Measurements from ENCODE around the gene EVC2. TPM values are rescaled to one million over a fixed set of nuclear protein-coding genes. Genes with fewer than 3 reads are reported as not detected.

The EVC2 gene
- total RNA-seq, 3 donors from 2014 or later (not counting 1 experiment from before 2014, with no cell fraction given): 0.20 to 2.6 (median 1.5) TPM

GRCh38 chr4:5543681-5544080, 164.7 kb downstream of the EVC2 start:
- Histone ChIP-seq H3K9me3 (ENCODE audit: control insufficient read depth, insufficient read depth, low read length) (no peaks in the 10 kb centered on the region), H3K4me3 (ENCODE audit: low read length) (no peak overlapping the region), H3K4me1 (ENCODE audit: control insufficient read depth, insufficient read depth, low read length) (no peaks in the 10 kb centered on the region), H3K27ac (ENCODE audit: low read length) (no peak overlapping the region), H3K27me3 (ENCODE audit: control insufficient read depth, insufficient read depth, low read length) (no peaks in the 10 kb centered on the region), H3K36me3 (ENCODE audit: control insufficient read depth, insufficient read depth, low read length) (no peaks in the 10 kb centered on the region)
- Mint-ChIP-seq H3K27me3 (ENCODE audit: low read depth in 2 of 2) (peaks cover 0 to 7% of the 10 kb centered on the region in 2 donors), H3K27ac (no peak overlapping the region), H3K4me1 (no peaks in the 10 kb centered on the region), H3K36me3 (no peaks in the 10 kb centered on the region), H3K4me3 (no peak overlapping the region), H3K9me3 (no peaks in the 10 kb centered on the region)
- TF ChIP-seq CTCF (IDR thresholded peaks at IDR 0.05): no peak
- 86% methylated on average over 8 of the region's 8 CpGs for WGBS (ENCODE audit: insufficient coverage)
- intact Hi-C loops (cut with micrococcal nuclease): no loop called here
- ATAC-seq: no peak
- no peak for DNase-seq

GRCh38 chr4:5541169-5541568, 167.2 kb downstream of the EVC2 start:
- no peaks in the 10 kb centered on the region for H3K4me1 ChIP-seq (ENCODE audit: control insufficient read depth, insufficient read depth, low read length)
- no peaks in the 10 kb centered on the region for H3K9me3 ChIP-seq (ENCODE audit: control insufficient read depth, insufficient read depth, low read length)
- no peaks in the 10 kb centered on the region for H3K36me3 ChIP-seq (ENCODE audit: control insufficient read depth, insufficient read depth, low read length)
- no peak for DNase-seq
- Mint-ChIP-seq H3K27ac (no peak overlapping the region), H3K4me1 (no peaks in the 10 kb centered on the region), H3K36me3 (no peaks in the 10 kb centered on the region), H3K4me3 (no peak overlapping the region), H3K27me3 (ENCODE audit: low read depth in 2 of 2) (peaks cover 6 to 11% of the 10 kb centered on the region in 2 donors), H3K9me3 (no peaks in the 10 kb centered on the region)
- no peak for ATAC-seq
- TF ChIP-seq CTCF (IDR thresholded peaks at IDR 0.05): no peak
- WGBS (ENCODE audit: insufficient coverage): 94% methylated on average over 10 of the region's 10 CpGs
- no peak overlapping the region for H3K4me3 ChIP-seq (ENCODE audit: low read length)
- intact Hi-C loops (cut with micrococcal nuclease): no loop called here
- H3K27ac ChIP-seq (ENCODE audit: low read length): no peak overlapping the region
- H3K27me3 ChIP-seq (ENCODE audit: control insufficient read depth, insufficient read depth, low read length): no peaks in the 10 kb centered on the region

- H3K4me1 Mint-ChIP-seq: peaks cover 8 to 9% of the 10 kb centered on the region in 2 donors
- no peak overlapping the region for H3K4me3 Mint-ChIP-seq
- ATAC-seq: no peak
- 90% methylated on average over 1 of the region's 2 CpGs for WGBS (ENCODE audit: insufficient coverage)
- Histone ChIP-seq H3K27me3 (ENCODE audit: control insufficient read depth, insufficient read depth, low read length) (no peaks in the 10 kb centered on the region), H3K27ac (ENCODE audit: low read length) (no peak overlapping the region), H3K4me3 (ENCODE audit: low read length) (no peak overlapping the region), H3K36me3 (ENCODE audit: control insufficient read depth, insufficient read depth, low read length) (no peaks in the 10 kb centered on the region), H3K9me3 (ENCODE audit: control insufficient read depth, insufficient read depth, low read length) (peaks cover 7% of the 10 kb centered on the region), H3K4me1 (ENCODE audit: control insufficient read depth, insufficient read depth, low read length) (no peaks in the 10 kb centered on the region)
- H3K36me3 Mint-ChIP-seq: no peaks in the 10 kb centered on the region
- H3K27me3 Mint-ChIP-seq (ENCODE audit: low read depth in 2 of 2): peaks cover 6 to 11% of the 10 kb centered on the region in 2 donors
- H3K9me3 Mint-ChIP-seq: peaks cover 2% of the 10 kb centered on the region in 2 donors
- no peak for TF ChIP-seq CTCF (IDR thresholded peaks at IDR 0.05)
- H3K27ac Mint-ChIP-seq: no peak overlapping the region
- DNase-seq: no peak
- intact Hi-C loops (cut with micrococcal nuclease): no loop called here
These were observed 168.8 kb downstream of the EVC2 start for GRCh38 chr4:5539584-5539983.

- no peak for TF ChIP-seq CTCF (IDR thresholded peaks at IDR 0.05)
- no peak for ATAC-seq
- Histone ChIP-seq H3K27me3 (ENCODE audit: control insufficient read depth, insufficient read depth, low read length) (no peaks in the 10 kb centered on the region), H3K4me1 (ENCODE audit: control insufficient read depth, insufficient read depth, low read length) (peaks cover 9% of the 10 kb centered on the region), H3K36me3 (ENCODE audit: control insufficient read depth, insufficient read depth, low read length) (no peaks in the 10 kb centered on the region), H3K9me3 (ENCODE audit: control insufficient read depth, insufficient read depth, low read length) (peaks cover 7% of the 10 kb centered on the region), H3K27ac (ENCODE audit: low read length) (no peak overlapping the region), H3K4me3 (ENCODE audit: low read length) (no peak overlapping the region)
- Mint-ChIP-seq H3K36me3 (no peaks in the 10 kb centered on the region), H3K9me3 (peaks cover 2% of the 10 kb centered on the region in 2 donors), H3K27me3 (ENCODE audit: low read depth in 2 of 2) (peaks cover 5 to 10% of the 10 kb centered on the region in 2 donors), H3K27ac (no peak overlapping the region), H3K4me3 (no peak overlapping the region), H3K4me1 (peaks cover 21 to 32% of the 10 kb centered on the region in 2 donors)
- 85% methylated on average over 2 of the region's 2 CpGs for WGBS (ENCODE audit: insufficient coverage)
- DNase-seq: no peak
- intact Hi-C loops (cut with micrococcal nuclease): no loop called here
These were observed 176.3 kb downstream of the EVC2 start for GRCh38 chr4:5532100-5532499.
